K562 (cell line): ENCODE measurements around the gene LPCAT3.
A peak's percentile ranks its signal among the peaks of the same experiment; 100 is the strongest.

Source experiments
- ETV6 ChIP-seq, 3 experiments: fragments of 150-350 bp in 1 of 3; sonication (generic) in 1 of 3; formaldehyde crosslinking in 1 of 3; IDR thresholded peaks; 2 replicates each; pipeline versions ENCODE4 v1.6.1 to v1.8.0; 2014 to 2022; ENCODE audit warnings: borderline replicate concordance in 2 of 3, low read depth in 2 of 3, antibody characterized with exemption in 1 of 3, low read length in 1 of 3, mild to moderate bottlenecking in 1 of 3, missing genetic modification reagents in 1 of 3
- EZH2 ChIP-seq: IDR thresholded peaks from 2 replicates; pipeline ENCODE4 v1.6.1; 2012; ENCODE audit warnings: low read depth, mild to moderate bottlenecking, inconsistent platforms, low read length, borderline replicate concordance
- HES1 ChIP-seq: fragments of 450-650 bp; IDR thresholded peaks from 2 replicates; pipeline ENCODE4 v1.6.1; 2016; ENCODE audit warnings: low read depth, mild to moderate bottlenecking, moderate library complexity
- MAX ChIP-seq: sonication (generic); formaldehyde crosslinking; IDR thresholded peaks from 2 replicates; pipeline ENCODE4 v1.9.0; 2022; ENCODE audit warnings: mild to moderate bottlenecking, missing genetic modification reagents
- PTRF ChIP-seq: fragments of 450-650 bp; IDR thresholded peaks from 2 replicates; pipeline ENCODE4 v1.6.1; 2016; ENCODE audit warnings: mild to moderate bottlenecking, missing genetic modification characterization, missing compliant biosample characterization
- TBP ChIP-seq: optimal IDR thresholded peaks from 2 replicates; pipeline ENCODE3; 2011; ENCODE audit warnings: low read depth, low read length, improper control_type of control experiment
- XRCC5 ChIP-seq: fragments of 200-400 bp; formaldehyde crosslinking; IDR thresholded peaks from 2 replicates; pipeline ENCODE4 v1.6.1; 2017; ENCODE audit warnings: low read depth, mild to moderate bottlenecking, low read length
- ZFP36 ChIP-seq: fragments of 150-350 bp; IDR thresholded peaks from 2 replicates; pipeline ENCODE4 v1.6.1; 2018; ENCODE audit warnings: low read length, low read depth; ENCODE audit not compliant: partially characterized antibody
- ZNF124 ChIP-seq: sonication (generic); formaldehyde crosslinking; IDR thresholded peaks from 2 replicates; pipeline ENCODE4 v1.8.1; 2022; ENCODE audit warnings: missing genetic modification reagents
- ZNF274 ChIP-seq: IDR thresholded peaks from 2 replicates; pipeline ENCODE4 v1.6.1; 2011; ENCODE audit warnings: low read depth, mild to moderate bottlenecking, low read length, moderate library complexity, borderline replicate concordance
- TF ChIP-seq, protein P1 (sequence below), 3 experiments: IDR thresholded peaks in 2 of 3; conservative IDR thresholded peaks in 1 of 3; 2 replicates each; pipeline ENCODE4 v1.5.1; 2011 to 2012; ENCODE audit warnings: low read length in 3 of 3, mild to moderate bottlenecking in 3 of 3, control low read depth in 2 of 3, improper control_type of control experiment in 1 of 3, inconsistent platforms in 1 of 3, low read depth in 1 of 3, mixed read lengths in 1 of 3, moderate library complexity in 1 of 3; ENCODE audit not compliant: insufficient read depth in 2 of 3
- TF ChIP-seq, protein P2 (sequence below): sonication (generic); formaldehyde crosslinking; IDR thresholded peaks from 2 replicates; pipeline ENCODE4 v1.5.0; 2020; ENCODE audit warnings: missing genetic modification reagents
- TF ChIP-seq, protein P3 (sequence below), 2 experiments: fragments of 450-650 bp; formaldehyde crosslinking in 1 of 2; IDR thresholded peaks; 2 replicates each; pipeline versions ENCODE4 v1.4.0 to v1.6.1; 2014 to 2020; ENCODE audit warnings: mild to moderate bottlenecking in 2 of 2, borderline replicate concordance in 1 of 2, low read depth in 1 of 2
- TF ChIP-seq, protein P4 (sequence below): fragments of 450-650 bp; IDR thresholded peaks from 2 replicates; pipeline ENCODE4 v1.6.1; 2016; ENCODE audit warnings: borderline replicate concordance

DNA sequence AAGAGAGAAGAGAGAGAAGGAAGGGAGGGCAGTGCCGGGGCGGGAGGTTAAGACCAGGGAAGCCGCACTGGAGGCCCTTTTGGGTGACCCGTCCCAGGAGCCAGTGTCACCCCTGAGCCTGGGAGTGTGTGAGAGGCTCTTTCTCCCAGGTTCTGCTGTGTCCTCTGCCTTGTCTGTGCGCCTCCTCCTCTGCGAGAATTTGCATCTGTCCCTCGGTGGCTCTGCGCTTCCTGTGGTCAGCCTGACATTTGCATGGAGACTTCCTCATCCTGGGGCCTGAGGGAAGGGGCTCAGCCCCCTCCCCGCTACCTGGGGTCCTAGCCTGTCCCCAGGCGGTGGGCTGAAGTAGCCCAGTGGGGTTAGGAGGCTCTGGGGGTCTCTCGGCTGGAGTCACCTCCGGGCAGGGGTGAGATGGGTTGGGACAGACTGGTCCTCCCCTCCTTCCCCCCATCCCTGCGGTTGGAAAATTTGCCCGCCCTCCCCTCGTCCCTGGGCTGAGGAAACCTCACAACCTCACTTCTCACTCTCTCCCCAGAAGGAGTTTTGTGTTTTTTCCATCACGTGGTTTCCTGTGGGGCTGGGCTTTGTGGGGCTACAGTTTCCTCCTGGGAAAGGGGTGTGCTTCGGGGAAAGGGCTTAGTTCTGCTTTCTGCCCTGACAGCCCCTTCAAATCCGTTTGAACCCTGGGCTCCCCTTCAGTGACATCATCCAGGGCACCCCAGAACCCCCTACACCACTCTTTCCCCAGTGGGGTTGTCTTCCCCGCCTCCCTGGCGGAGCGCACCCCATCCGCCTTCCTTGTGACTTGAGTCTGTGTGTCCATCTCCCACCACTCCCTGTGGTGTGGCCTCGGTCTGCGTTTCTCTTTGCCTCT is 64.6 kb downstream of the LPCAT3 start:
- TF ChIP-seq ETV6 (IDR thresholded peaks at IDR 0.05; ENCODE audit: borderline replicate concordance in 1 of 2, low read depth in 2 of 2, low read length in 1 of 2) (no peak), ETV6 (CRISPR knock-in tag; IDR thresholded peaks at IDR 0.05; ENCODE audit: borderline replicate concordance) (no peak), HES1 (no peak), ZFP36 (no peak), ZNF124 (no peak), ZNF274 (no peak), EZH2 (no peak), TBP (no peak), XRCC5 (no peak), PTRF (no peak), MAX (CRISPR knock-in tag) (no peak; the same call in 1 of the 2 replicates)
- TF ChIP-seq, protein P1, sequence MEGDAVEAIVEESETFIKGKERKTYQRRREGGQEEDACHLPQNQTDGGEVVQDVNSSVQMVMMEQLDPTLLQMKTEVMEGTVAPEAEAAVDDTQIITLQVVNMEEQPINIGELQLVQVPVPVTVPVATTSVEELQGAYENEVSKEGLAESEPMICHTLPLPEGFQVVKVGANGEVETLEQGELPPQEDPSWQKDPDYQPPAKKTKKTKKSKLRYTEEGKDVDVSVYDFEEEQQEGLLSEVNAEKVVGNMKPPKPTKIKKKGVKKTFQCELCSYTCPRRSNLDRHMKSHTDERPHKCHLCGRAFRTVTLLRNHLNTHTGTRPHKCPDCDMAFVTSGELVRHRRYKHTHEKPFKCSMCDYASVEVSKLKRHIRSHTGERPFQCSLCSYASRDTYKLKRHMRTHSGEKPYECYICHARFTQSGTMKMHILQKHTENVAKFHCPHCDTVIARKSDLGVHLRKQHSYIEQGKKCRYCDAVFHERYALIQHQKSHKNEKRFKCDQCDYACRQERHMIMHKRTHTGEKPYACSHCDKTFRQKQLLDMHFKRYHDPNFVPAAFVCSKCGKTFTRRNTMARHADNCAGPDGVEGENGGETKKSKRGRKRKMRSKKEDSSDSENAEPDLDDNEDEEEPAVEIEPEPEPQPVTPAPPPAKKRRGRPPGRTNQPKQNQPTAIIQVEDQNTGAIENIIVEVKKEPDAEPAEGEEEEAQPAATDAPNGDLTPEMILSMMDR (IDR thresholded peaks at IDR 0.05 in 2 of 3, conservative IDR thresholded peaks at IDR 0.05 in 1 of 3; ENCODE audit: insufficient read depth in 2 of 3, low read depth in 1 of 3, low read length in 3 of 3), result no peak
- TF ChIP-seq, protein P2, sequence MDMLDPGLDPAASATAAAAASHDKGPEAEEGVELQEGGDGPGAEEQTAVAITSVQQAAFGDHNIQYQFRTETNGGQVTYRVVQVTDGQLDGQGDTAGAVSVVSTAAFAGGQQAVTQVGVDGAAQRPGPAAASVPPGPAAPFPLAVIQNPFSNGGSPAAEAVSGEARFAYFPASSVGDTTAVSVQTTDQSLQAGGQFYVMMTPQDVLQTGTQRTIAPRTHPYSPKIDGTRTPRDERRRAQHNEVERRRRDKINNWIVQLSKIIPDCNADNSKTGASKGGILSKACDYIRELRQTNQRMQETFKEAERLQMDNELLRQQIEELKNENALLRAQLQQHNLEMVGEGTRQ (CRISPR knock-in tag), result peak; percentile 74
- TF ChIP-seq, protein P3, sequence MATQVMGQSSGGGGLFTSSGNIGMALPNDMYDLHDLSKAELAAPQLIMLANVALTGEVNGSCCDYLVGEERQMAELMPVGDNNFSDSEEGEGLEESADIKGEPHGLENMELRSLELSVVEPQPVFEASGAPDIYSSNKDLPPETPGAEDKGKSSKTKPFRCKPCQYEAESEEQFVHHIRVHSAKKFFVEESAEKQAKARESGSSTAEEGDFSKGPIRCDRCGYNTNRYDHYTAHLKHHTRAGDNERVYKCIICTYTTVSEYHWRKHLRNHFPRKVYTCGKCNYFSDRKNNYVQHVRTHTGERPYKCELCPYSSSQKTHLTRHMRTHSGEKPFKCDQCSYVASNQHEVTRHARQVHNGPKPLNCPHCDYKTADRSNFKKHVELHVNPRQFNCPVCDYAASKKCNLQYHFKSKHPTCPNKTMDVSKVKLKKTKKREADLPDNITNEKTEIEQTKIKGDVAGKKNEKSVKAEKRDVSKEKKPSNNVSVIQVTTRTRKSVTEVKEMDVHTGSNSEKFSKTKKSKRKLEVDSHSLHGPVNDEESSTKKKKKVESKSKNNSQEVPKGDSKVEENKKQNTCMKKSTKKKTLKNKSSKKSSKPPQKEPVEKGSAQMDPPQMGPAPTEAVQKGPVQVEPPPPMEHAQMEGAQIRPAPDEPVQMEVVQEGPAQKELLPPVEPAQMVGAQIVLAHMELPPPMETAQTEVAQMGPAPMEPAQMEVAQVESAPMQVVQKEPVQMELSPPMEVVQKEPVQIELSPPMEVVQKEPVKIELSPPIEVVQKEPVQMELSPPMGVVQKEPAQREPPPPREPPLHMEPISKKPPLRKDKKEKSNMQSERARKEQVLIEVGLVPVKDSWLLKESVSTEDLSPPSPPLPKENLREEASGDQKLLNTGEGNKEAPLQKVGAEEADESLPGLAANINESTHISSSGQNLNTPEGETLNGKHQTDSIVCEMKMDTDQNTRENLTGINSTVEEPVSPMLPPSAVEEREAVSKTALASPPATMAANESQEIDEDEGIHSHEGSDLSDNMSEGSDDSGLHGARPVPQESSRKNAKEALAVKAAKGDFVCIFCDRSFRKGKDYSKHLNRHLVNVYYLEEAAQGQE (IDR thresholded peaks at IDR 0.05; ENCODE audit: borderline replicate concordance), result no peak
- TF ChIP-seq, protein P3 (CRISPR knock-in tag; IDR thresholded peaks at IDR 0.05; ENCODE audit: low read depth), result no peak
- TF ChIP-seq, protein P4, sequence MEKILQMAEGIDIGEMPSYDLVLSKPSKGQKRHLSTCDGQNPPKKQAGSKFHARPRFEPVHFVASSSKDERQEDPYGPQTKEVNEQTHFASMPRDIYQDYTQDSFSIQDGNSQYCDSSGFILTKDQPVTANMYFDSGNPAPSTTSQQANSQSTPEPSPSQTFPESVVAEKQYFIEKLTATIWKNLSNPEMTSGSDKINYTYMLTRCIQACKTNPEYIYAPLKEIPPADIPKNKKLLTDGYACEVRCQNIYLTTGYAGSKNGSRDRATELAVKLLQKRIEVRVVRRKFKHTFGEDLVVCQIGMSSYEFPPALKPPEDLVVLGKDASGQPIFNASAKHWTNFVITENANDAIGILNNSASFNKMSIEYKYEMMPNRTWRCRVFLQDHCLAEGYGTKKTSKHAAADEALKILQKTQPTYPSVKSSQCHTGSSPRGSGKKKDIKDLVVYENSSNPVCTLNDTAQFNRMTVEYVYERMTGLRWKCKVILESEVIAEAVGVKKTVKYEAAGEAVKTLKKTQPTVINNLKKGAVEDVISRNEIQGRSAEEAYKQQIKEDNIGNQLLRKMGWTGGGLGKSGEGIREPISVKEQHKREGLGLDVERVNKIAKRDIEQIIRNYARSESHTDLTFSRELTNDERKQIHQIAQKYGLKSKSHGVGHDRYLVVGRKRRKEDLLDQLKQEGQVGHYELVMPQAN, result no peak
